22Rv1 (cell line): Measurements from ENCODE around the gene SLC25A33.

Source experiments
- ZFX ChIP-seq: fragments of 450-650 bp; IDR thresholded peaks from 2 replicates; pipeline ENCODE4 v1.6.1; 2017; ENCODE audit warnings: antibody characterized with exemption, borderline replicate concordance
- TF ChIP-seq, protein P1 (sequence below): fragments of 450-650 bp; IDR thresholded peaks from 2 replicates; pipeline ENCODE4 v1.5.1; 2017; ENCODE audit warnings: mild to moderate bottlenecking

DNA sequence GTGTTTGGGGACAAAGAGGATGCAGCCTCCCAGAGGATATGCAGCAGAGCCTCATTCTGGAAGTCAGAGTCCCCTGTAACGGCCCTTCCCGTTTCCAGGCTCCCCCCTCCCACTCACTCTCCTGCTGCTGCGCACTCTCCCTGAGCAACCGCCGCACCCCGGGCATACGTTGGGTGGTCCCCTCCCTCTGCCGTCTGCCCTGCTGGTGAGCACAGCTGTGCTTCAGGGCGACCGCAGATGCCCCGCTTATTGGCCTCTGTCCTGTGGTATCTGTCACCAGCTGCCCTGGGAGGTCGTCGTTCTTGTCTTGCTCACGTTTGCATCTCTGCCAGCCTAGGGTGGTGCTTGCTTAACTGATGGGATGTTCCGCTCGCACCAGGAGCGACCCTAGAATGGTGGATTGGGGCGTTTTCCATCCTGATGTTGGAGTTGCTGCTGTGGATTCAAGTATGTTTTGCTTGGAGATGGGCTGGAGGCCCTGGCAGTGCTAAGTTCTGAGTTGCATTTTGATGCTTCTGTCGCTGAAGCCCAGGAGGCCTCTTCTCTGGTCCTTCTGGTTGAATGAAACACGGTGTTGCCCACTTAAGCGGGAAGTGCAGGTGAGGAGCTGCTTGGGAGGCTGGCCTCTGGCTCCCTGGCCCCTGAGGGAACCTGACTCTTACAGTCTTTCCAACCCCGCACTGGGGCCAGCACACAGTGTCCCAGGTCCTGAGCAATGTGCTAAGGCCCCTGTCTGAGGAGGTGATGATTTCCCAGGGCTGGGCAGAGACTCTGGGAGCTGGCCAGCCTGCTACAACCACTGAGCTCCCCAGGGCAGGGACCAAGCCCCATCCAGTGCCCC lies 52.6 kb downstream of the SLC25A33 start:
- TF ChIP-seq, protein P1, sequence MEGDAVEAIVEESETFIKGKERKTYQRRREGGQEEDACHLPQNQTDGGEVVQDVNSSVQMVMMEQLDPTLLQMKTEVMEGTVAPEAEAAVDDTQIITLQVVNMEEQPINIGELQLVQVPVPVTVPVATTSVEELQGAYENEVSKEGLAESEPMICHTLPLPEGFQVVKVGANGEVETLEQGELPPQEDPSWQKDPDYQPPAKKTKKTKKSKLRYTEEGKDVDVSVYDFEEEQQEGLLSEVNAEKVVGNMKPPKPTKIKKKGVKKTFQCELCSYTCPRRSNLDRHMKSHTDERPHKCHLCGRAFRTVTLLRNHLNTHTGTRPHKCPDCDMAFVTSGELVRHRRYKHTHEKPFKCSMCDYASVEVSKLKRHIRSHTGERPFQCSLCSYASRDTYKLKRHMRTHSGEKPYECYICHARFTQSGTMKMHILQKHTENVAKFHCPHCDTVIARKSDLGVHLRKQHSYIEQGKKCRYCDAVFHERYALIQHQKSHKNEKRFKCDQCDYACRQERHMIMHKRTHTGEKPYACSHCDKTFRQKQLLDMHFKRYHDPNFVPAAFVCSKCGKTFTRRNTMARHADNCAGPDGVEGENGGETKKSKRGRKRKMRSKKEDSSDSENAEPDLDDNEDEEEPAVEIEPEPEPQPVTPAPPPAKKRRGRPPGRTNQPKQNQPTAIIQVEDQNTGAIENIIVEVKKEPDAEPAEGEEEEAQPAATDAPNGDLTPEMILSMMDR, result no peak
- TF ChIP-seq ZFX, result no peak
